Breast epithelium (tissue), 4 donors: Measurements from ENCODE around the gene USP34. TPM values are rescaled to one million over a fixed set of nuclear protein-coding genes. Genes with fewer than 3 reads are reported as not detected.
"Not testable (repeated sequence)": the region's sequence is repeated elsewhere in the genome, so short reads cannot be mapped to it uniquely, and the experiment has no call there.

Experiments
- DNase-seq, 2 donors: peaks; one replicate each; pipeline ENCODE4 v3.0.0-alpha.2; 2019; ENCODE audit warnings: low spot score in 2 of 2
- H3K27ac ChIP-seq, 2 donors: fragments of 200-600 bp; sonication (generic) in 1 of 2; one replicate each; pipeline ENCODE4 v1.5.1; 2016 to 2019; ENCODE audit warnings: mild to moderate bottlenecking in 1 of 2
- H3K27me3 ChIP-seq, 2 donors: fragments of 200-600 bp; sonication (generic) in 1 of 2; one replicate each; pipeline versions ENCODE4 v1.5.1 to v1.6.0; 2017 to 2019; ENCODE audit warnings: control low read depth in 1 of 2, mild to moderate bottlenecking in 1 of 2
- H3K36me3 ChIP-seq: fragments of 200-600 bp; one replicate; pipeline ENCODE4 v1.5.1; 2019
- H3K4me1 ChIP-seq, 2 donors: fragments of 200-600 bp; sonication (generic); one replicate each; pipeline ENCODE4 v1.5.1; 2016 to 2019; ENCODE audit warnings: control low read depth in 1 of 2
- H3K4me3 ChIP-seq, 3 donors: fragments of 200-600 bp; sonication (generic); 1 replicate in 2 of 3; 2 replicates in 1 of 3; pipeline ENCODE4 v1.5.1; 2016 to 2019; ENCODE audit warnings: mild to moderate bottlenecking in 3 of 3, moderate library complexity in 2 of 3
- H3K9me3 ChIP-seq, 2 donors: fragments of 200-600 bp; sonication (generic) in 1 of 2; one replicate each; pipeline ENCODE4 v1.5.1; 2016 to 2019; ENCODE audit warnings: control low read depth in 1 of 2
- CTCF ChIP-seq, 3 donors: fragments of 450-650 bp; IDR thresholded peaks; one replicate each; pipeline ENCODE4 v1.5.1; 2016 to 2017; ENCODE audit warnings: antibody characterized with exemption in 3 of 3, mild to moderate bottlenecking in 3 of 3, moderate library complexity in 3 of 3
- POLR2A ChIP-seq: fragments of 450-650 bp; IDR thresholded peaks from one replicate; pipeline ENCODE4 v1.6.1; 2016; ENCODE audit warnings: antibody characterized with exemption, mild to moderate bottlenecking, moderate library complexity
- POLR2AphosphoS5 ChIP-seq, 3 donors: sonication (generic); formaldehyde crosslinking; IDR thresholded peaks; one replicate each; pipeline ENCODE4 v1.6.1; 2017; ENCODE audit warnings: antibody characterized with exemption in 3 of 3
- intact Hi-C: fragments of 100-400 bp; cut with DNase I; formaldehyde crosslinking; loops from one replicate; pipeline ENCODE4 v1.15.1; 2023; ENCODE audit warnings: low total_unique reads
- total RNA-seq, 3 donors: library from RNA; depleted of rRNA; stranded (reverse); fragments of >200 nt; gene quantifications; one replicate each; pipeline ENCODE4 v1.1.0, GENCODE V29; 2016

USP34 gene
- total RNA-seq, 3 donors from 2014 or later = 148 to 260 (median 189) TPM

- intact Hi-C loops = no loop called here
- no peak overlapping the region for H3K27ac ChIP-seq
- H3K4me3 ChIP-seq = no peak overlapping the region
- TF ChIP-seq POLR2A (no peak), POLR2AphosphoS5 (IDR thresholded peaks at IDR 0.05) (no peak), CTCF (IDR thresholded peaks at IDR 0.05) (no peak)
- no peak for DNase-seq
- H3K27me3 ChIP-seq = no peaks in the 10 kb centered on the region
- no peaks in the 10 kb centered on the region for H3K36me3 ChIP-seq
- no peaks in the 10 kb centered on the region for H3K4me1 ChIP-seq
- no peaks in the 10 kb centered on the region for H3K9me3 ChIP-seq
These were observed 298.2 kb downstream of the USP34 start for GRCh38 chr2:61172671-61173070.

DNA sequence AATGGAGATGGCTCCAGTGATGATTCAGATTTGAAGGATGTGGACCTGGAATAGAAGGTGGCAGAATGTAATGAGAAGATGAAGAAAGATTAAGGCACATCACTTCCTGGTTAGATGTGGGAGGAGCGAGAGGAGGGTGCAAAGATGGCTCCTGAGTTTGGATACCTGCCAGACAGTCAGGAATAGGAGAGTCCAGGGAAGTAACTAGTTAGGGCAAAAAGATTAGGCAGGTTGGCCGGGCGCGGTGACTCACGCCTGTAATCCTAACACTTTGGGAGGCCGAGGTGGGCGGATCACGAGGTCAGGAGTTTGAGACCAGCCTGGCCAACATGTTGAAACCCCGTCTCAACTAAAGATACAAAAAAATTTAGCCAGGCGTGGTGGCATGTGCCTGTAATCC lies 303.3 kb downstream of the USP34 start:
- Histone ChIP-seq H3K36me3 (no peaks in the 10 kb centered on the region), H3K27ac (no peak overlapping the region), H3K4me3 (no peak overlapping the region), H3K27me3 (no peaks in the 10 kb centered on the region), H3K4me1 (no peaks in the 10 kb centered on the region), H3K9me3 (no peaks in the 10 kb centered on the region)
- intact Hi-C loops = no loop called here
- DNase-seq = no peak
- no peak for TF ChIP-seq POLR2A
- no peak for TF ChIP-seq CTCF (IDR thresholded peaks at IDR 0.05)
- no peak for TF ChIP-seq POLR2AphosphoS5 (IDR thresholded peaks at IDR 0.05)

- Histone ChIP-seq H3K4me3 (no peak overlapping the region), H3K9me3 (no peaks in the 10 kb centered on the region), H3K27me3 (no peaks in the 10 kb centered on the region), H3K4me1 (no peaks in the 10 kb centered on the region), H3K27ac (no peak overlapping the region), H3K36me3 (no peaks in the 10 kb centered on the region)
- TF ChIP-seq POLR2A (no peak), CTCF (IDR thresholded peaks at IDR 0.05) (no peak), POLR2AphosphoS5 (IDR thresholded peaks at IDR 0.05) (no peak)
- DNase-seq = no peak
- intact Hi-C loops = no loop called here
These were observed 304.9 kb downstream of the USP34 start for GRCh38 chr2:61165946-61166345.

GRCh38 chr2:61165082-61165481 lies 305.8 kb downstream of the USP34 start:
- intact Hi-C loops, H3K36me3 ChIP-seq, H3K4me3 ChIP-seq, H3K27ac ChIP-seq, H3K27me3 ChIP-seq, DNase-seq, H3K9me3 ChIP-seq, H3K4me1 ChIP-seq: not testable (repeated sequence)

DNA sequence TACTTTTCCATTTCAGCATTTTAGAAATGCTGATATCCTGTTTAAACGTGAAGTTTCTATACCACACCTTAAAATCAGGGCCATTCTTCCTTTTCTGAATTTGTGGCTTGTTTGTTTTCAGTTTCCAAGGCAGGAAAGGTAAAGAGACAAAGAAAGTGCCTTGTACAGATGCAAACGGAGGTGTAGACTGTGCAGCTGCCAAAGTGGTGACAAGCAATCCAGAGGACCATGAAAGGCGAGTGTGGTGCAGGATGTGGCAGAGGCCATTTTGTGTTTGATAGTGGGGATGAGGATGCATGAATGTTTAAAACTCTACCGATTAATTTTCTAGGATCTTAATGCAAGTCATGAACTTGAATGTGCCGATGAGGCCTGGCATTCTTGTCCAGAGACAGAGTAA lies 308.2 kb downstream of the USP34 start:
- no peak overlapping the region for H3K27ac ChIP-seq
- H3K36me3 ChIP-seq = no peaks in the 10 kb centered on the region
- no peak overlapping the region for H3K4me3 ChIP-seq
- TF ChIP-seq POLR2AphosphoS5 (IDR thresholded peaks at IDR 0.05) (no peak), POLR2A (no peak), CTCF (IDR thresholded peaks at IDR 0.05) (no peak)
- H3K9me3 ChIP-seq = peaks cover 0 to 8% of the 10 kb centered on the region in 2 donors
- no peaks in the 10 kb centered on the region for H3K4me1 ChIP-seq
- no peak for DNase-seq
- H3K27me3 ChIP-seq = no peaks in the 10 kb centered on the region
- intact Hi-C loops = no loop called here

DNA sequence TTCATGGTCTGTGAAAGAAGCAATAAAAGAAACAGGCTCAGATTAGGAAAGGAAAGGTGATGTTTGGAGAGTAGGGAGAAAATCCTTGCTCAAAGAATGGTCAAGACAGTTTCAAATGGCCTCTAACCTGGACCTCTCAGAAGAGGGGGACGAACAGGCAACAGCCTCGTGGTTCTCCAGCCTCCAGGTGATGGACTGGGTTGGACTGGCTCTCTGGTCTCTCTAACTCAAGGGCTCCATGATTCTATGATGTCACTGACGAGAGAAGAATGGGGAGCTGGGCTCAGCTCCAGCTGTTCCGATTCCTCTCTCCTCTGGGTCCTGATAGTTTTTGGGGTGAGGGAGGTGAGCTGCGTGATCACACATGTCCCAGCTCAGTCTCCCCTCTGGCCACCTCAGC lies 309.0 kb downstream of the USP34 start, which contains the start of gene C2orf74:
Gene C2orf74, plus strand, starts transcription at position 301 of the 400 bp plus-strand sequence. CDS start 327 bp downstream, outside the sequence.
- TF ChIP-seq POLR2A (no peak), CTCF (IDR thresholded peaks at IDR 0.05) (no peak), POLR2AphosphoS5 (IDR thresholded peaks at IDR 0.05) (no peak)
- no peaks in the 10 kb centered on the region for H3K4me1 ChIP-seq
- no peak for DNase-seq
- no peak within 1 kb of the TSS for H3K27ac ChIP-seq
- no peaks in the 10 kb centered on the region for H3K36me3 ChIP-seq
- peaks cover 0 to 8% of the 10 kb centered on the region in 2 donors for H3K9me3 ChIP-seq
- intact Hi-C loops = no loop called here
- H3K27me3 ChIP-seq = no peaks in the 10 kb centered on the region
- no peak within 1 kb of the TSS for H3K4me3 ChIP-seq
